Uterus (tissue), 4 donors: Measurements from ENCODE around the gene ALDH1L1. TPM values are rescaled to one million over a fixed set of nuclear protein-coding genes. Genes with fewer than 3 reads are reported as not detected.

ENCODE experiments used
- DNase-seq, 2 donors: peaks; one replicate each; pipeline ENCODE4 v3.0.0-alpha.2; 2019 to 2020
- H3K27ac ChIP-seq, 2 donors: fragments of 200-600 bp; sonication (generic); 1 replicate in 1 of 2; 2 replicates in 1 of 2; pipeline ENCODE4 v1.5.1; 2016 to 2018
- H3K27me3 ChIP-seq, 2 donors: fragments of 200-600 bp; sonication (generic); one replicate each; pipeline ENCODE4 v1.5.1; 2018 to 2019; ENCODE audit warnings: control low read depth in 1 of 2
- H3K36me3 ChIP-seq, 2 donors: fragments of 200-600 bp; sonication (generic); one replicate each; pipeline ENCODE4 v1.5.1; 2019; ENCODE audit warnings: control low read depth in 1 of 2
- H3K4me1 ChIP-seq, 2 donors: fragments of 200-600 bp; sonication (generic); one replicate each; pipeline ENCODE4 v1.5.1; 2018 to 2019; ENCODE audit warnings: control low read depth in 1 of 2
- H3K4me3 ChIP-seq, 2 donors: fragments of 200-600 bp; sonication (generic); 1 replicate in 1 of 2; 2 replicates in 1 of 2; pipeline ENCODE4 v1.5.1; 2018 to 2019; ENCODE audit warnings: mild to moderate bottlenecking in 1 of 2
- H3K9me3 ChIP-seq, 2 donors: fragments of 200-600 bp; sonication (generic); one replicate each; pipeline ENCODE4 v1.5.1; 2019; ENCODE audit warnings: control low read depth in 1 of 2
- POLR2A ChIP-seq, 2 donors: fragments of 450-650 bp; IDR thresholded peaks; one replicate each; pipeline ENCODE4 v1.6.1; 2016; ENCODE audit warnings: antibody characterized with exemption in 2 of 2, mild to moderate bottlenecking in 1 of 2, moderate library complexity in 1 of 2
- intact Hi-C: fragments of 100-400 bp; cut with DNase I; formaldehyde crosslinking; loops from one replicate; pipeline ENCODE4 v1.15.1; 2023; ENCODE audit warnings: low total_unique reads
- total RNA-seq, 4 donors: library from RNA; depleted of rRNA in 3 of 4; stranded (reverse); fragments of >200 nt in 3 of 4; gene quantifications; one replicate each; pipeline versions ENCODE4 v1.1.0 to v1.2.4, GENCODE V29; 2014 to 2023
- TF ChIP-seq, protein P1 (sequence below), 4 experiments: fragments of 200-600 bp in 2 of 4; fragments of 450-650 bp in 2 of 4; sonication (generic) in 2 of 4; IDR thresholded peaks; one replicate each; pipeline ENCODE4 v1.5.1; 2016 to 2019; ENCODE audit warnings: antibody characterized with exemption in 4 of 4, mild to moderate bottlenecking in 2 of 4, moderate library complexity in 1 of 4
- donor health status: DM: yes; HTN: yes; CAD: no.

ALDH1L1 gene
- total RNA-seq, 4 donors from 2014 or later = 2.1 to 27.3 (median 8.4) TPM

DNA sequence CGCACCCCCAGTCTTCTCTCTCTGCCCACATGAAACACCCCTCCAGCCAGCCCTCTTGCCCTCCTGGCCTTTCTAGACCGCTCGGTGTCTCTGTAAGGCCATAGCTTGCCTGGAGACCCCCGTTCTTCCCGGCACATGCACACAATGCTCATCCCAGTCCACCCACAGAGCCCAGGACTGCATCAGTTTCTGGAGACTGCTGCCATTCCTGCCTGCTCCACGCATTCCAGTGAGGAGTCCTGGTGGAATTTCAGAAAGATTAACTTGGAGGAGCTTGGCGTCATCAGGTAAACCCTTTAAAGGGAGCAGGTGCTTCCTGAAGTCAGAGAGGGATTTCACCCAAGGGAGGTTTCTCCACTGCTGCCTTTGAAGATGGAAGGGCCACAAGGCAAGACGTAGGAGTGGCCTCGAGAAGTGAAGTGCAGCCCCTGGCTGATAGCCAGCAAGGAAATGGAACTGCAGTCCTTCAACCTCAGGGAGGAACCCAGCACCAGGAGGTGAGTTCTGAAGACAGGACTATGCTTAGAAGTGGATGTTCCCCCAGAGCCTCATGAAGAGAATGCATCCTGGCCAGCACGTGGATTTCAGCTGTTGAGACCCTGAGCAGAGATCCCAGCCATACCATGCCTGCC is 115.6 kb downstream of the ALDH1L1 start:
- TF ChIP-seq, protein P1, sequence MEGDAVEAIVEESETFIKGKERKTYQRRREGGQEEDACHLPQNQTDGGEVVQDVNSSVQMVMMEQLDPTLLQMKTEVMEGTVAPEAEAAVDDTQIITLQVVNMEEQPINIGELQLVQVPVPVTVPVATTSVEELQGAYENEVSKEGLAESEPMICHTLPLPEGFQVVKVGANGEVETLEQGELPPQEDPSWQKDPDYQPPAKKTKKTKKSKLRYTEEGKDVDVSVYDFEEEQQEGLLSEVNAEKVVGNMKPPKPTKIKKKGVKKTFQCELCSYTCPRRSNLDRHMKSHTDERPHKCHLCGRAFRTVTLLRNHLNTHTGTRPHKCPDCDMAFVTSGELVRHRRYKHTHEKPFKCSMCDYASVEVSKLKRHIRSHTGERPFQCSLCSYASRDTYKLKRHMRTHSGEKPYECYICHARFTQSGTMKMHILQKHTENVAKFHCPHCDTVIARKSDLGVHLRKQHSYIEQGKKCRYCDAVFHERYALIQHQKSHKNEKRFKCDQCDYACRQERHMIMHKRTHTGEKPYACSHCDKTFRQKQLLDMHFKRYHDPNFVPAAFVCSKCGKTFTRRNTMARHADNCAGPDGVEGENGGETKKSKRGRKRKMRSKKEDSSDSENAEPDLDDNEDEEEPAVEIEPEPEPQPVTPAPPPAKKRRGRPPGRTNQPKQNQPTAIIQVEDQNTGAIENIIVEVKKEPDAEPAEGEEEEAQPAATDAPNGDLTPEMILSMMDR (IDR thresholded peaks at IDR 0.05) = no peak
- no peak for TF ChIP-seq POLR2A (IDR thresholded peaks at IDR 0.05)
- no peaks in the 10 kb centered on the region for H3K27me3 ChIP-seq
- DNase-seq = no peak
- peaks cover 0 to 11% of the 10 kb centered on the region in 2 donors for H3K4me1 ChIP-seq
- H3K9me3 ChIP-seq = no peaks in the 10 kb centered on the region
- no peaks in the 10 kb centered on the region for H3K36me3 ChIP-seq
- intact Hi-C loops = no loop called here
- H3K27ac ChIP-seq = no peak overlapping the region
- H3K4me3 ChIP-seq = no peak overlapping the region

GRCh38 chr3:126063358-126063965 is 116.9 kb downstream of the ALDH1L1 start:
- peaks cover 0 to 11% of the 10 kb centered on the region in 2 donors for H3K4me1 ChIP-seq
- no peak overlapping the region for H3K4me3 ChIP-seq
- H3K27ac ChIP-seq = no peak overlapping the region
- no peak for DNase-seq
- no peaks in the 10 kb centered on the region for H3K27me3 ChIP-seq
- no peaks in the 10 kb centered on the region for H3K9me3 ChIP-seq
- no peaks in the 10 kb centered on the region for H3K36me3 ChIP-seq
- intact Hi-C loops = no loop called here
- TF ChIP-seq POLR2A (IDR thresholded peaks at IDR 0.05) = no peak
- TF ChIP-seq, protein P1 (IDR thresholded peaks at IDR 0.05) = no peak

- Histone ChIP-seq H3K9me3 (no peaks in the 10 kb centered on the region), H3K4me3 (no peak overlapping the region), H3K4me1 (peaks cover 0 to 13% of the 10 kb centered on the region in 2 donors), H3K27ac (peak overlapping the region; percentile 38 to 60), H3K36me3 (no peaks in the 10 kb centered on the region), H3K27me3 (no peaks in the 10 kb centered on the region)
- DNase-seq = no peak
- intact Hi-C loops = no loop called here
- TF ChIP-seq, protein P1 (IDR thresholded peaks at IDR 0.05) = no peak
- no peak for TF ChIP-seq POLR2A (IDR thresholded peaks at IDR 0.05)
Observed at GRCh38 chr3:126061301-126062032, 118.9 kb downstream of the ALDH1L1 start.

DNA sequence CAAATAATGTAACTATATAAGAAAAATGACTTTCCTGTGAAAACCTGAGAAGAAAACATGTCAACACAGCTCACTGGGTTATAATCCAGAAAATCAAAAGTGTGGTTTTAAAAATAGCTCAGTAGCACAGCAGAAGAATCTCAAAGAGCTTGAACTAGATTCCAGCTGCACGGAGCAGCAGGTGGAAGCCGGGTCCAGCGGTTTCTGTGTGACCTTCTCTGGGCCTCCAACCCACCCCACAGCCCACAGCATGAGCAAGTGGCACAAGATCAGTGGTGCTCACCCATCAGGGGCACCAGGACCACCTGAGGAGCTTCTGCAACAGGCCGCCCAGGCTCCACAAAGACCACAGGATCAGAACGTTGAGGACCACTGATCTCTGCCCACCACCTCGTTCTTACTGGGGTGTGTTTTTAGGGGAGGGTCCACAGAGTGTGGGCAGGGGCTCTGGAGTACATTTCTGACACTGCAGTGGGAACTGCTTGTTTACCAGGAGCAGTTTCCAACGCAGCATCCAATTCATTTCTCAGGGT is 119.7 kb downstream of the ALDH1L1 start:
- Histone ChIP-seq H3K27ac (peak overlapping the region; percentile 38 to 60), H3K9me3 (no peaks in the 10 kb centered on the region), H3K4me1 (peaks cover 0 to 13% of the 10 kb centered on the region in 2 donors), H3K27me3 (no peaks in the 10 kb centered on the region), H3K4me3 (no peak overlapping the region), H3K36me3 (no peaks in the 10 kb centered on the region)
- no peak for DNase-seq
- intact Hi-C loops = no loop called here
- TF ChIP-seq, protein P1 (IDR thresholded peaks at IDR 0.05) = no peak
- TF ChIP-seq POLR2A (IDR thresholded peaks at IDR 0.05) = no peak

DNA sequence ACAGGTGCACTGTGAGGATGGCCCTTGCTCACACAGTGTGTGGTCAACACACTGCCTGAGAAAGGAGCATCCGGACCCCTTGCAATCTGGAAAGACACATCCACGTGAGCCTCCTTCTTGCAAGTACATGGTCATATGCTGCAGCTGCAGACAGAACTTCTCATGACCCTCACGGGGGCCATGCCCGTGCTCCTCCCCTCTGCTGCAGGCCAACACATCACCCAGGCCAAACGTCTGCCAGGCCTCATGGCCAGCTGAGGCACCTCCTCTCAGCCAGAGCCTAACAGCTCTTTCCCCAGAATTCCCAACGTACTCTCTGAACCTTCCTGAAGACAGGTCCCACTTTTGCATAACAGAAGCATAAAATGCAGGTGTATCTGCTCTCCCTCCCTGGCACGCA is 121.7 kb downstream of the ALDH1L1 start:
- Histone ChIP-seq H3K4me1 (peaks cover 0 to 13% of the 10 kb centered on the region in 2 donors), H3K9me3 (no peaks in the 10 kb centered on the region), H3K27ac (peak overlapping the region in 1 of 2 donors; percentile 1), H3K36me3 (no peaks in the 10 kb centered on the region), H3K27me3 (no peaks in the 10 kb centered on the region), H3K4me3 (no peak overlapping the region)
- no peak for DNase-seq
- intact Hi-C loops = no loop called here
- no peak for TF ChIP-seq POLR2A (IDR thresholded peaks at IDR 0.05)
- TF ChIP-seq, protein P1 (IDR thresholded peaks at IDR 0.05) = no peak
